Loucy (cell line): ENCODE data around the gene ZNF385C.

Source experiments
- H2AFZ ChIP-seq: fragments of 200-600 bp; sonication (generic); 2 replicates; pipeline ENCODE4 v1.6.0; 2016; ENCODE audit warnings: antibody characterized with exemption, mild to moderate bottlenecking, low read length, moderate library complexity
- H3F3A ChIP-seq: fragments of 200-600 bp; 2 replicates; pipeline ENCODE4 v1.6.0; 2016; ENCODE audit warnings: antibody characterized with exemption, low read depth, mild to moderate bottlenecking
- H3K27me3 ChIP-seq: fragments of 200-600 bp; sonication (generic); 2 replicates; pipeline ENCODE4 v1.6.1; 2014; ENCODE audit warnings: low read length, mild to moderate bottlenecking; ENCODE audit not compliant: insufficient read depth, poor library complexity, severe bottlenecking
- H3K36me3 ChIP-seq: fragments of 200-600 bp; sonication (generic); 2 replicates; pipeline ENCODE4 v1.6.1; 2016; ENCODE audit warnings: low read length; ENCODE audit not compliant: insufficient read depth
- H3K4me1 ChIP-seq: fragments of 200-600 bp; sonication (generic); 2 replicates; pipeline ENCODE4 v1.5.1; 2014; ENCODE audit warnings: low read length, mild to moderate bottlenecking; ENCODE audit not compliant: insufficient read depth, poor library complexity, severe bottlenecking
- H3K4me2 ChIP-seq: fragments of 200-600 bp; sonication (generic); 2 replicates; pipeline ENCODE4 v1.6.0; 2014; ENCODE audit warnings: antibody characterized with exemption, low read length, low read depth, mild to moderate bottlenecking; ENCODE audit not compliant: poor library complexity, severe bottlenecking
- H3K4me3 ChIP-seq: fragments of 200-600 bp; sonication (generic); 2 replicates; pipeline ENCODE4 v1.5.1; 2014; ENCODE audit warnings: low read length, mild to moderate bottlenecking, mixed read lengths; ENCODE audit not compliant: poor library complexity, severe bottlenecking
- H3K79me2 ChIP-seq: fragments of 200-600 bp; sonication (generic); 2 replicates; pipeline ENCODE4 v1.6.1; 2014; ENCODE audit warnings: low read length; ENCODE audit not compliant: insufficient read depth
- H3K9ac ChIP-seq: fragments of 200-600 bp; sonication (generic); 2 replicates; pipeline ENCODE4 v1.6.0; 2014; ENCODE audit warnings: mild to moderate bottlenecking, low read depth, low read length, moderate library complexity; ENCODE audit not compliant: poor library complexity, severe bottlenecking
- H3K9me2 ChIP-seq: fragments of 200-600 bp; sonication (generic); replicated peaks from 2 replicates; pipeline ENCODE4 v1.6.1; 2016; ENCODE audit warnings: low read depth, low read length, mixed read lengths
- H3K9me3 ChIP-seq: fragments of 200-600 bp; sonication (generic); 2 replicates; pipeline ENCODE4 v1.6.1; 2014; ENCODE audit warnings: mild to moderate bottlenecking, antibody characterized with exemption, low read length, low read depth; ENCODE audit not compliant: insufficient read depth
- H4K20me1 ChIP-seq: fragments of 200-600 bp; sonication (generic); 2 replicates; pipeline ENCODE4 v1.6.0; 2014; ENCODE audit warnings: antibody characterized with exemption, low read length, mild to moderate bottlenecking; ENCODE audit not compliant: insufficient read depth, poor library complexity, severe bottlenecking
- CTCF ChIP-seq: fragments of 200-600 bp; sonication (generic); conservative IDR thresholded peaks from 2 replicates; pipeline ENCODE4 v1.5.1; 2014; ENCODE audit warnings: mild to moderate bottlenecking, antibody characterized with exemption, low read length
- EZH2phosphoT487 ChIP-seq: fragments of 200-600 bp; IDR thresholded peaks from 2 replicates; pipeline ENCODE4 v1.6.1; 2018; ENCODE audit warnings: antibody characterized with exemption, mild to moderate bottlenecking, moderate library complexity, borderline replicate concordance

Gene ZNF385C

GRCh38 chr17:42000413-42001133 lies 97.7 kb downstream of the ZNF385C start:
- Histone ChIP-seq H3K9me2 (no peaks in the 10 kb centered on the region), H3K9me3 (no peaks in the 10 kb centered on the region), H3F3A (no peaks in the 10 kb centered on the region), H3K4me1 (no peaks in the 10 kb centered on the region), H3K27me3 (no peaks in the 10 kb centered on the region), H3K36me3 (peaks cover 76% of the 10 kb centered on the region), H3K4me3 (no peak overlapping the region), H3K79me2 (peaks cover 48% of the 10 kb centered on the region), H2AFZ (no peak overlapping the region), H4K20me1 (peaks cover 21% of the 10 kb centered on the region), H3K4me2 (no peak overlapping the region), H3K9ac (no peak overlapping the region)
- TF ChIP-seq EZH2phosphoT487 (no peak), CTCF (no peak)

- Histone ChIP-seq H2AFZ (no peak overlapping the region), H3K79me2 (peaks cover 27% of the 10 kb centered on the region; the same call in 1 of the 2 replicates), H4K20me1 (peaks cover 6% of the 10 kb centered on the region), H3K9me2 (no peaks in the 10 kb centered on the region), H3K9me3 (no peaks in the 10 kb centered on the region), H3F3A (0 out of 2 replicates have a peak, but pooled peaks cover 4% of the 10 kb centered on the region), H3K36me3 (peaks cover 90% of the 10 kb centered on the region), H3K4me3 (no peak overlapping the region), H3K9ac (no peak overlapping the region), H3K27me3 (no peaks in the 10 kb centered on the region), H3K4me2 (no peak overlapping the region), H3K4me1 (no peaks in the 10 kb centered on the region)
- TF ChIP-seq CTCF = no peak
- TF ChIP-seq EZH2phosphoT487 = no peak
Measured at GRCh38 chr17:41998497-41998896, 99.8 kb downstream of the ZNF385C start.

GRCh38 chr17:41996855-41997164 lies 101.5 kb downstream of the ZNF385C start:
- 0 out of 2 replicates have a peak, but pooled peaks cover 4% of the 10 kb centered on the region for H3F3A ChIP-seq
- H2AFZ ChIP-seq = no peak overlapping the region
- no peaks in the 10 kb centered on the region for H3K9me2 ChIP-seq
- no peaks in the 10 kb centered on the region for H3K4me1 ChIP-seq
- TF ChIP-seq CTCF = no peak
- H3K27me3 ChIP-seq = no peaks in the 10 kb centered on the region
- no peaks in the 10 kb centered on the region for H3K9me3 ChIP-seq
- no peak overlapping the region for H3K4me2 ChIP-seq
- peaks cover 10% of the 10 kb centered on the region; the same call in 1 of the 2 replicates for H3K79me2 ChIP-seq
- H4K20me1 ChIP-seq = no peaks in the 10 kb centered on the region
- H3K36me3 ChIP-seq = peaks cover 89% of the 10 kb centered on the region
- no peak overlapping the region for H3K4me3 ChIP-seq
- H3K9ac ChIP-seq = no peak overlapping the region
